Right cardiac atrium (tissue), 5 donors: Measurements from ENCODE around the gene C19orf25. TPM values are rescaled to one million over a fixed set of nuclear protein-coding genes. Genes with fewer than 3 reads are reported as not detected.
"Not testable (repeated sequence)": the region's sequence is repeated elsewhere in the genome, so short reads cannot be mapped to it uniquely, and the experiment has no call there.

Experiments used
- ATAC-seq, 2 donors: fragments of 200-7000 bp; cut with Tn5 transposase; one replicate each; pipeline versions ENCODE4 v1.8.0 to v1.9.1; 2020; ENCODE audit warnings: moderate library complexity in 2 of 2, mild to moderate bottlenecking in 1 of 2
- DNase-seq, 3 donors: peaks; one replicate each; pipeline ENCODE4 v3.0.0-alpha.2; 2020
- H3K27ac ChIP-seq: one replicate; pipeline ENCODE4 v1.5.1; 2013; ENCODE audit warnings: mild to moderate bottlenecking, low read length, control low read depth, moderate library complexity
- H3K27me3 ChIP-seq: one replicate; pipeline ENCODE4 v1.6.1; 2013; ENCODE audit not compliant: control insufficient read depth, insufficient read depth
- H3K4me1 ChIP-seq: one replicate; pipeline ENCODE4 v1.6.1; 2013; ENCODE audit warnings: low read length; ENCODE audit not compliant: control insufficient read depth, insufficient read depth
- H3K4me3 ChIP-seq: one replicate; pipeline ENCODE4 v1.5.1; 2013; ENCODE audit warnings: low read length, control low read depth
- H3K9me3 ChIP-seq: one replicate; pipeline ENCODE4 v1.6.1; 2013; ENCODE audit warnings: low read length; ENCODE audit not compliant: control insufficient read depth
- WGBS: extraction: QIAGEN DNeasy Blood & Tissue Kit; methylation state at CpG from one replicate; pipeline ENCODE4 v1.1.7; 2013; 5-methylcytosine and 5-hydroxymethylcytosine counted together
- intact Hi-C, 4 donors: fragments of 100-400 bp; cut with DNase I; formaldehyde crosslinking; loops; one replicate each; pipeline versions ENCODE4 v1.11.0 to v1.14.0; 2022 to 2023
- polyA plus RNA-seq: library from polyadenylated mRNA; stranded (reverse); fragments of 200-250 nt; gene quantifications from one replicate; pipeline ENCODE4 v1.2.3, GENCODE V29; 2013
- total RNA-seq, 4 donors: library from RNA; stranded (reverse); fragmentation: NEBNext Ultra II Directional; extraction: Animal tissue kit (Norgen Biotek cat#: 25700); gene quantifications; one replicate each; pipeline ENCODE4 v1.2.1, GENCODE V29; 2021
- donor health status: healthy with polysubstance abuse.
- donor health status: DM: no; HTN: yes; CAD: no.
- donor health status: DM: no; HTN: no; CAD: no.
- donor health status: DM: no; HTN: yes; CAD: no; lungs with severe emphysema.
- donor health status: DM: yes; HTN: yes; CAD: no.

The C19orf25 gene
- total and polyA plus RNA-seq, 5 donors = 14.4 to 23.6 (median 18.2) TPM

DNA sequence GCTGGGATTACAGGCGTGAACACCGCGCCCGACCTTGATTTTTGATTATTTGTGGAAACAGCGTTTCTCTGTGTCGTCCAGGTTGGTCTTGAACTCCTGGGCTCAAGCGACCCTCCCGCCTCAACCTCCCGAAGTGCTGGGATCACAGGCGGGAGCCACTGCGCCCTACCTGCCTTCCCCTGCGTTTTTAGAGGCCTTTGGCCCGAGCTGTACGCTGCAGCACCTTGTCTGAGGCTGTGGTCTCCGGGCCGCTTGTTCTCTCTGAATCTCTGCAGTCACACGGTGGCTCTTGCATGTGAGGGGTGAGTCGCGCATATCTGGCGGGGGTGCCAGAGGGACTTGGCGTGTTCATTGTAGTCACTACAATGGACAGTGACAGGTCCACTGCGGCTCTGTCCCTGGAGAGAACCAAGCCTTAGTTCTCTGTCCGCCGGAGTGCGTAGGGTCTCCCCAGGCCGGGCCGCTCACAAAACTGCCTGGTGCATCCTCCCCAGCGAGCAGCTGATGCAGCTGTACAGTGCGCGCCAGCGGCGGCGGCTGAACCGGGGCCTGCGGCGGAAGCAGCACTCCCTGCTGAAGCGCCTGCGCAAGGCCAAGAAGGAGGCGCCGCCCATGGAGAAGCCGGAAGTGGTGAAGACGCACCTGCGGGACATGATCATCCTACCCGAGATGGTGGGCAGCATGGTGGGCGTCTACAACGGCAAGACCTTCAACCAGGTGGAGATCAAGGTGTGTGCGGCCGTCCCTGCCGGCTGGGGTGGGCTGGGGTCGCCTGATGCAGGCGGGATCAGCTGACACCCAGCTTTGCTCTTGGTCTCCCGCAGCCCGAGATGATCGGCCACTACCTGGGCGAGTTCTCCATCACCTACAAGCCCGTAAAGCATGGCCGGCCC lies 39.2 kb downstream of the C19orf25 start:
- H3K9me3 ChIP-seq, H3K27me3 ChIP-seq, ATAC-seq, intact Hi-C loops, H3K27ac ChIP-seq, H3K4me1 ChIP-seq: not testable (repeated sequence)
- H3K4me3 ChIP-seq = peak overlapping the region; percentile 78
- 83% methylated on average over 57 of the region's 57 CpGs for WGBS
- DNase-seq = peak in 2 of 3 donors; percentile 50 to 61

- ATAC-seq = peak in 1 of 2 donors; percentile 1
- no peak overlapping the region for H3K27ac ChIP-seq
Observed at GRCh38 chr19:1438933-1439354, 40.1 kb downstream of the C19orf25 start.

DNA sequence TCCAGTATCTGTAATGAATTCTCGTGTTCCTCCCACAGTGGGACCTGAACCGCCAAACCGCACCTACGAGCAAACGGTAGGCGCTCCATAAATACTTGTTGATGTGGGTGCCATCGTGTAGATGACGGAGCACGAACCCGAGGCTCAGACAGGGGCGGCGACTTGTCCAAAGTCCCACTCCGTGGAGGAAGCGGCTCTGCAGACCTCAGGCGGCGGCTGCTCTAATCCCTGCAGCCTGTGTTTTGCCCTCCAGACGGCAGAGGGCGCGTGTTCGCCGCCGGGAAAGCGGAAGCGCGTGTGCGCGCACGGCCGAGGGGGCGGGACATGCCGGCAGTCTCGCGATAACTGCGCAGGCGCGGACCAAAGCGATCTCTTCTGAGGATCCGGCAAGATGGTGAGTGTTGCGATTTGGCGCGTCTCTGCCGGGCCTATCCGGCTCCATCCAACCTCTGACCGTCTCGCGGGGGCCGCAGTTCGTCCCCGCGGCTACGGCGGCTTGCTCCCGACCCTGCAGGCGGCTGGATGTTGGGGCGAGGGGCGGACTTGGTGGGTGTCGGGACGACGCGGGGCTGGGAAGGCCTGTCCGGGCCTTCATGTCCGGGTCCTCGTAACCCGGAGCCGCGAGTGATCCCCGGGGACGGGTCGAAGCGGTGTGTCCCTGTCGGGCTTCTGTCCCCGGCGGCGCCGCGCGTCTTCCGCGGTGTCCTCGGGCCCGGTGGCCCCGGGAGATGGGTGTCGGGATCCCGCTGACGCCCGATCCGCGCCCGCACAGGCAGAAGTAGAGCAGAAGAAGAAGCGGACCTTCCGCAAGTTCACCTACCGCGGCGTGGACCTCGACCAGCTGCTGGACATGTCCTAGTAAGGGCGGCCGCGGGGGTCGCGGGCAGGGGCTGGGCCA lies 40.7 kb downstream of the C19orf25 start, which contains the start of gene RPS15:
RPS15 (plus strand) TSS at position 362 of the 898 bp plus-strand sequence; CDS start at position 392, 30 bp downstream.
- Histone ChIP-seq H3K9me3 (no peaks in the 10 kb centered on the region), H3K4me3 (peak within 1 kb of the TSS; percentile 78), H3K27me3 (no peaks in the 10 kb centered on the region), H3K4me1 (no peaks in the 10 kb centered on the region), H3K27ac (peak within 1 kb of the TSS; percentile 75)
- WGBS = 1% methylated on average over 100 of the region's 100 CpGs
- DNase-seq (peak; percentile 95 to 98 (median 98)), ATAC-seq (peak; percentile 89 to 90)
- intact Hi-C loops = no loop called here

More at GRCh38 chr19:1438933-1439354, 40.1 kb downstream of the C19orf25 start:
- intact Hi-C loops = no loop called here
- no peaks in the 10 kb centered on the region for H3K9me3 ChIP-seq
- H3K27me3 ChIP-seq = no peaks in the 10 kb centered on the region
- peak overlapping the region; percentile 78 for H3K4me3 ChIP-seq
- DNase-seq = no peak
- H3K4me1 ChIP-seq = no peaks in the 10 kb centered on the region
- 2% methylated on average over 26 of the region's 26 CpGs for WGBS

DNA sequence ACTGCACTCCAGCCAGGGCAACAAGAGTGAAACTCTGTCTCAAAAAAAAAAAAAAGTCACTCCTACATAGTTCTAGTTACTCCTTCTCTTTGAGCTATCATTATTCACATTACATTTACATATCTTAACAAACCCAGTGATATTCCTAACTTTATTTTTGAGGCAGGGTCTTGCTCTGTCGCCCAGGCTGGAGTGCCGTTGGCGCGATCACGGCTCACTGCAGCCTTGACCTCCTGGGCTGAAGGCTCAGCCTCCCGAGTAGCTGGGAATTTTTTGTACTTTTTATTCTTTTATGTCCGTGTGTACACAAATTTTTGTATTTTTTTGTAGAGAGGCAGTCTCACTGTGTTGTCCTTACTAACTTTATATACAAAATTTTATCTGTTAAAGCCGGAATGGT lies 41.4 kb downstream of the C19orf25 start:
- H3K27me3 ChIP-seq = no peaks in the 10 kb centered on the region
- no peaks in the 10 kb centered on the region for H3K4me1 ChIP-seq
- ATAC-seq = no peak
- no peak for DNase-seq
- H3K4me3 ChIP-seq = no peak overlapping the region
- no peaks in the 10 kb centered on the region for H3K9me3 ChIP-seq
- intact Hi-C loops = no loop called here
- 53% methylated on average over 8 of the region's 8 CpGs for WGBS
- H3K27ac ChIP-seq = no peak overlapping the region

- H3K9me3 ChIP-seq = no peaks in the 10 kb centered on the region
- no peak for ATAC-seq
- 83% methylated on average over 21 of the region's 21 CpGs for WGBS
- H3K27ac ChIP-seq = no peak overlapping the region
- H3K4me3 ChIP-seq = no peak overlapping the region
- H3K27me3 ChIP-seq = no peaks in the 10 kb centered on the region
- no peaks in the 10 kb centered on the region for H3K4me1 ChIP-seq
- intact Hi-C loops = no loop called here
- DNase-seq = peak in 1 of 3 donors; percentile 42
Observed at GRCh38 chr19:1435378-1435989, 43.5 kb downstream of the C19orf25 start.

DNA sequence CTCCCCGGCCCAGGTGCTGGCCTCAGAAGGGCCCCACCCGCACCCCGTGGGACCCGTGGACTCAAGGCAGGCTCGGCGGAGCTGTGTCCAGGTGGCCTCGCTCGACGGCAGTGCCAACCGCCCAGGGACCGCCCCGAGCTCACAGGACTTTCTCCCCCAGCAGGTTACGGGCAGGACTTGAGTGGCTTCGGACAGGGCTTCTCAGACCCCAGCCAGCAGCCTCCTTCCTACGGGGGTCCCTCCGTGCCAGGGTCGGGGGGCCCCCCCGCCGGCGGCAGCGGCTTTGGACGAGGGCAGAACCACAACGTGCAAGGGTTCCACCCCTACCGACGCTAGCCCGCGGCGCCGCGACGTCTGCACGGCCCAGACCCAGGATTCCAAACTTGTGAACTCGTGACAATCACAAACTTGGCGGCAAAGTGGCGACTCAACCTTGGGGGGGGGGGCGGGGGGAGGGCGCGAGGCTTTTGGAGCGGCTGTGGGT lies 44.4 kb downstream of the C19orf25 start:
- WGBS = 86% methylated on average over 39 of the region's 39 CpGs
- Histone ChIP-seq H3K9me3 (no peaks in the 10 kb centered on the region), H3K4me3 (no peak overlapping the region), H3K4me1 (no peaks in the 10 kb centered on the region), H3K27ac (no peak overlapping the region), H3K27me3 (no peaks in the 10 kb centered on the region)
- no peak for ATAC-seq
- intact Hi-C loops = no loop called here
- peak in 2 of 3 donors; percentile 51 to 69 for DNase-seq

- intact Hi-C loops = no loop called here
- H3K27ac ChIP-seq = no peak overlapping the region
- DNase-seq (no peak), ATAC-seq (no peak)
- H3K4me1 ChIP-seq = no peaks in the 10 kb centered on the region
- no peaks in the 10 kb centered on the region for H3K27me3 ChIP-seq
- no peaks in the 10 kb centered on the region for H3K9me3 ChIP-seq
- no peak overlapping the region for H3K4me3 ChIP-seq
- 93% methylated on average over 17 of the region's 17 CpGs for WGBS
Observed at GRCh38 chr19:1434040-1434366, 45.0 kb downstream of the C19orf25 start.

DNA sequence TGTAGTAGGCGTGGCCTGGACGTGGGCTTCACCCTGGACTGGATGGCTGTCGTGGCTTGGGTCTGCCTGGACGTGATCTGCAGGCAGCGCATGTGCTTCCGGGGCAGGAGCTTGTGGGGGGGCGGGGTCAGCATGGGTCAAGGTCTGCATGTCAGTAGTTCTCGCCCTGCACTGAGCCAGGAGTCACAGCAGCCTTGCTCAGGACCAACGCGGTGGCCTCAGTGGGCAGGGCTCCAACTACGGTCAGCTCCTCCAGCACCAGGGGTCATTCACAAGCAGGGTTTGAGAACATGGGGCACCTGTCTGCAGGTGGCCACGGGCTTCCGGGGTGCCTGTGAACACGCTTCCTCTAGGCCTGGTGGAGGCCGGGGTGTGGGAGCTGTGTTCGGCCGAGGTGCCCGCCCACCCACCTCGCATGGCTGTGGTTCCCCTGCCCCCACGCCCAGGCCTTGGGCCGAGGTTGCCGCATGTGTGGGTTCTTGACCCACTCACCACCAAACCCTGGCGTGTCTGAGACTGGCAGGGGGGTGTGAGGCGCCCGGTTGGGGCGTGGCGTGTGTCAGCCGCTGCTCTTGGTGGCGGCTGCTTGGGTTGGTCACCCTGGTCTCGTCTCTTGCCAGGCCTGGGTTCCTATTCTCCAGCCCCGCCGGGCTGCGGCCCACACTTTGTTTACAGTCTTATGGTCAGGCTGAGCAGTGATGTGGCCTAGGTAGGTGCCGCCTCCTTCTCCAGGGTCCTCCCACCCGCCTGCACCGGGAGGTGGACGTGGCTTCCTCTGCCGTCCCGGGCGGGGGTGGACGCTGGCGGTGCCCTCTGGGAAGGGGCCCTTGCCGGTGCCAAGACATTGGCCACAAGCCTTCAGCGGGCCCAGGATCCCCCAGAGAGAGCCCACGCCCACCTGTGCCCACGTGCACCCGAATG lies 45.6 kb downstream of the C19orf25 start:
- peak in 2 of 3 donors; percentile 61 to 63 for DNase-seq
- Histone ChIP-seq H3K9me3 (no peaks in the 10 kb centered on the region), H3K4me3 (no peak overlapping the region), H3K27ac (no peak overlapping the region), H3K27me3 (no peaks in the 10 kb centered on the region), H3K4me1 (no peaks in the 10 kb centered on the region)
- intact Hi-C loops = no loop called here
- WGBS = 87% methylated on average over 47 of the region's 47 CpGs
- ATAC-seq = no peak

- no peak for ATAC-seq
- H3K4me3 ChIP-seq = no peak overlapping the region
- H3K27me3 ChIP-seq = no peaks in the 10 kb centered on the region
- no peaks in the 10 kb centered on the region for H3K4me1 ChIP-seq
- H3K27ac ChIP-seq = no peak overlapping the region
- no peaks in the 10 kb centered on the region for H3K9me3 ChIP-seq
- intact Hi-C loops = no loop called here
- DNase-seq = no peak
- WGBS = 92% methylated on average over 16 of the region's 16 CpGs
Observed at GRCh38 chr19:1432507-1432887, 46.5 kb downstream of the C19orf25 start.
